HepG2 (cell line): ENCODE data around the gene STYX. TPM values are rescaled to one million over a fixed set of nuclear protein-coding genes. Genes with fewer than 3 reads are reported as not detected.

Experiments used
- GABPB1 ChIP-seq: IDR thresholded peaks from 2 replicates; pipeline ENCODE4 v1.6.1; 2016; ENCODE audit warnings: mild to moderate bottlenecking, missing genetic modification reagents, moderate library complexity, missing compliant biosample characterization
- HOMEZ ChIP-seq: IDR thresholded peaks from 2 replicates; pipeline ENCODE4 v1.6.1; 2016; ENCODE audit warnings: low read depth
- MTF2 ChIP-seq: sonication (generic); formaldehyde crosslinking; IDR thresholded peaks from 2 replicates; pipeline ENCODE4 v1.5.0; 2020; ENCODE audit warnings: missing genetic modification reagents, borderline replicate concordance
- MXD3 ChIP-seq: IDR thresholded peaks from 2 replicates; pipeline ENCODE4 v1.6.1; 2016; ENCODE audit warnings: mild to moderate bottlenecking, missing biosample characterization, missing genetic modification reagents
- SALL1 ChIP-seq: sonication (generic); formaldehyde crosslinking; IDR thresholded peaks from 2 replicates; pipeline ENCODE4 v1.8.0; 2022; ENCODE audit warnings: mild to moderate bottlenecking, missing genetic modification reagents
- ZHX2 ChIP-seq, 2 experiments: sonication (generic) in 1 of 2; formaldehyde crosslinking in 1 of 2; IDR thresholded peaks; 2 replicates each; pipeline versions ENCODE4 v1.6.1 to v1.9.0; 2014 to 2022; ENCODE audit warnings: antibody characterized with exemption in 1 of 2, borderline replicate concordance in 1 of 2, inconsistent platforms in 1 of 2, low read depth in 1 of 2, missing genetic modification reagents in 1 of 2
- ZNF101 ChIP-seq: sonication (generic); formaldehyde crosslinking; IDR thresholded peaks from 2 replicates; pipeline ENCODE4 v1.4.0; 2020; ENCODE audit warnings: mild to moderate bottlenecking, low read depth, missing genetic modification reagents, borderline replicate concordance
- ZNF24 ChIP-seq: fragments of 450-650 bp; IDR thresholded peaks from 2 replicates; pipeline ENCODE4 v1.6.1; 2017; ENCODE audit warnings: antibody characterized with exemption, mild to moderate bottlenecking
- ZNF34 ChIP-seq: sonication (generic); formaldehyde crosslinking; IDR thresholded peaks from 2 replicates; pipeline ENCODE4 v1.4.0; 2020; ENCODE audit warnings: mild to moderate bottlenecking, missing genetic modification reagents, borderline replicate concordance
- ZNF780A ChIP-seq: sonication (generic); formaldehyde crosslinking; IDR thresholded peaks from 2 replicates; pipeline ENCODE4 v1.8.0; 2022; ENCODE audit warnings: mild to moderate bottlenecking, missing genetic modification reagents, moderate library complexity
- ZSCAN9 ChIP-seq: IDR thresholded peaks from 2 replicates; pipeline ENCODE4 v1.6.1; 2016; ENCODE audit warnings: borderline replicate concordance
- polyA plus RNA-seq, 8 experiments: library from polyadenylated mRNA; depleted of rRNA in 3 of 8; stranded (reverse) in 7 of 8; unstranded in 1 of 8; fragments of >200 nt; fragmentation: Illumina TruSeq in 4 of 8; extraction: Trizol in 4 of 8; gene quantifications; 2 replicates each; pipeline versions ENCODE4 v1.2.1 to v1.2.3, GENCODE V29; 2011 to 2016; ENCODE audit warnings: low read depth in 4 of 8, missing spikeins in 1 of 8, mixed read lengths in 1 of 8; ENCODE audit not compliant: insufficient read depth in 1 of 8
- total RNA-seq, 5 experiments: library from RNA; depleted of rRNA; stranded (reverse); fragments of >200 nt; fragmentation: Illumina TruSeq; extraction: Trizol; gene quantifications; 2 replicates each; pipeline ENCODE4 v1.2.3, GENCODE V29; 2016; ENCODE audit warnings: low read depth in 1 of 5
- TF ChIP-seq, protein P1 (sequence below): sonication (generic); formaldehyde crosslinking; IDR thresholded peaks from 2 replicates; pipeline ENCODE4 v1.5.0; 2020; ENCODE audit warnings: mild to moderate bottlenecking, missing genetic modification reagents, borderline replicate concordance
- TF ChIP-seq, protein P2 (sequence below): sonication (generic); formaldehyde crosslinking; conservative IDR thresholded peaks from 2 replicates; pipeline ENCODE4 v1.8.1; 2023; ENCODE audit warnings: missing genetic modification reagents

The STYX gene
- total and polyA plus RNA-seq, 2 of the 13 experiments (the other 11 are each of a cell fraction or from before 2014, with no cell fraction given), result 6.6 to 10.9 TPM

- TF ChIP-seq ZHX2 (IDR thresholded peaks at IDR 0.05; ENCODE audit: low read depth) (0 out of 2 replicates have a peak, but pooled peaks have one; percentile 25), ZHX2 (CRISPR knock-in tag; IDR thresholded peaks at IDR 0.05; ENCODE audit: borderline replicate concordance) (no peak), ZNF101 (no peak), SALL1 (CRISPR knock-in tag) (peak; percentile 9; the same call in 1 of the 2 replicates), GABPB1 (CRISPR knock-in tag) (peak; percentile 55; the same call in 1 of the 2 replicates), HOMEZ (CRISPR knock-in tag) (no peak), ZNF780A (CRISPR knock-in tag) (no peak), MXD3 (CRISPR knock-in tag) (no peak), ZNF34 (no peak), MTF2 (CRISPR knock-in tag) (0 out of 2 replicates have a peak, but pooled peaks have one; percentile 20), ZNF24 (no peak), ZSCAN9 (CRISPR knock-in tag) (no peak)
- TF ChIP-seq, protein P1, sequence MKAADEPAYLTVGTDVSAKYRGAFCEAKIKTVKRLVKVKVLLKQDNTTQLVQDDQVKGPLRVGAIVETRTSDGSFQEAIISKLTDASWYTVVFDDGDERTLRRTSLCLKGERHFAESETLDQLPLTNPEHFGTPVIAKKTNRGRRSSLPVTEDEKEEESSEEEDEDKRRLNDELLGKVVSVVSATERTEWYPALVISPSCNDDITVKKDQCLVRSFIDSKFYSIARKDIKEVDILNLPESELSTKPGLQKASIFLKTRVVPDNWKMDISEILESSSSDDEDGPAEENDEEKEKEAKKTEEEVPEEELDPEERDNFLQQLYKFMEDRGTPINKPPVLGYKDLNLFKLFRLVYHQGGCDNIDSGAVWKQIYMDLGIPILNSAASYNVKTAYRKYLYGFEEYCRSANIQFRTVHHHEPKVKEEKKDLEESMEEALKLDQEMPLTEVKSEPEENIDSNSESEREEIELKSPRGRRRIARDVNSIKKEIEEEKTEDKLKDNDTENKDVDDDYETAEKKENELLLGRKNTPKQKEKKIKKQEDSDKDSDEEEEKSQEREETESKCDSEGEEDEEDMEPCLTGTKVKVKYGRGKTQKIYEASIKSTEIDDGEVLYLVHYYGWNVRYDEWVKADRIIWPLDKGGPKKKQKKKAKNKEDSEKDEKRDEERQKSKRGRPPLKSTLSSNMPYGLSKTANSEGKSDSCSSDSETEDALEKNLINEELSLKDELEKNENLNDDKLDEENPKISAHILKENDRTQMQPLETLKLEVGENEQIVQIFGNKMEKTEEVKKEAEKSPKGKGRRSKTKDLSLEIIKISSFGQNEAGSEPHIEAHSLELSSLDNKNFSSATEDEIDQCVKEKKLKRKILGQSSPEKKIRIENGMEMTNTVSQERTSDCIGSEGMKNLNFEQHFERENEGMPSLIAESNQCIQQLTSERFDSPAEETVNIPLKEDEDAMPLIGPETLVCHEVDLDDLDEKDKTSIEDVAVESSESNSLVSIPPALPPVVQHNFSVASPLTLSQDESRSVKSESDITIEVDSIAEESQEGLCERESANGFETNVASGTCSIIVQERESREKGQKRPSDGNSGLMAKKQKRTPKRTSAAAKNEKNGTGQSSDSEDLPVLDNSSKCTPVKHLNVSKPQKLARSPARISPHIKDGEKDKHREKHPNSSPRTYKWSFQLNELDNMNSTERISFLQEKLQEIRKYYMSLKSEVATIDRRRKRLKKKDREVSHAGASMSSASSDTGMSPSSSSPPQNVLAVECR (CRISPR knock-in tag), result peak; percentile 41; the same call in 1 of the 2 replicates
- TF ChIP-seq, protein P2, sequence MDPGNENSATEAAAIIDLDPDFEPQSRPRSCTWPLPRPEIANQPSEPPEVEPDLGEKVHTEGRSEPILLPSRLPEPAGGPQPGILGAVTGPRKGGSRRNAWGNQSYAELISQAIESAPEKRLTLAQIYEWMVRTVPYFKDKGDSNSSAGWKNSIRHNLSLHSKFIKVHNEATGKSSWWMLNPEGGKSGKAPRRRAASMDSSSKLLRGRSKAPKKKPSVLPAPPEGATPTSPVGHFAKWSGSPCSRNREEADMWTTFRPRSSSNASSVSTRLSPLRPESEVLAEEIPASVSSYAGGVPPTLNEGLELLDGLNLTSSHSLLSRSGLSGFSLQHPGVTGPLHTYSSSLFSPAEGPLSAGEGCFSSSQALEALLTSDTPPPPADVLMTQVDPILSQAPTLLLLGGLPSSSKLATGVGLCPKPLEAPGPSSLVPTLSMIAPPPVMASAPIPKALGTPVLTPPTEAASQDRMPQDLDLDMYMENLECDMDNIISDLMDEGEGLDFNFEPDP (CRISPR knock-in tag), result 0 out of 2 replicates have a peak, but pooled peaks have one; percentile 61
Observed at GRCh38 chr14:52695481-52696091, 34.4 kb upstream of the STYX start, which contains the start of gene ERO1A (continued).
